RWPE2 (cell line): ENCODE results near the gene SPON1.

ENCODE experiments used
- ATAC-seq: fragments of 200-7000 bp; cut with Tn5 transposase; 3 replicates; pipeline ENCODE4 v1.9.1; 2021; ENCODE audit warnings: low read depth
- DNase-seq: peaks from one replicate; pipeline ENCODE4 v3.0.0-alpha.2; 2020; ENCODE audit warnings: low spot score
- H3K27ac ChIP-seq: fragments of 450-650 bp; 2 replicates; pipeline ENCODE4 v1.5.1; 2017; ENCODE audit warnings: mild to moderate bottlenecking; ENCODE audit not compliant: poor library complexity, severe bottlenecking
- H3K27me3 ChIP-seq: fragments of 250-450 bp; sonication (Bioruptor Pico); 2 replicates; pipeline ENCODE4 v1.5.1; 2021; ENCODE audit warnings: mild to moderate bottlenecking, moderate library complexity; ENCODE audit not compliant: insufficient read depth, poor library complexity, severe bottlenecking
- H3K36me3 ChIP-seq: fragments of 250-450 bp; sonication (Bioruptor Pico); 2 replicates; pipeline ENCODE4 v1.5.1; 2020; ENCODE audit warnings: low read depth, mild to moderate bottlenecking, moderate library complexity
- H3K4me1 ChIP-seq: fragments of 250-450 bp; sonication (Bioruptor Pico); 2 replicates; pipeline ENCODE4 v1.5.1; 2021; ENCODE audit warnings: mild to moderate bottlenecking, moderate library complexity; ENCODE audit not compliant: insufficient read depth, poor library complexity, severe bottlenecking
- H3K4me3 ChIP-seq: fragments of 250-450 bp; sonication (Bioruptor Pico); 2 replicates; pipeline ENCODE4 v1.5.1; 2021; ENCODE audit warnings: mild to moderate bottlenecking, moderate library complexity; ENCODE audit not compliant: severe bottlenecking
- H3K9me3 ChIP-seq: fragments of 250-450 bp; sonication (Bioruptor Pico); 2 replicates; pipeline ENCODE4 v1.5.1; 2021; ENCODE audit warnings: mild to moderate bottlenecking, moderate library complexity; ENCODE audit not compliant: severe bottlenecking
- TF ChIP-seq, protein P1 (sequence below): fragments of 450-650 bp; IDR thresholded peaks from one replicate; pipeline ENCODE4 v1.5.1; 2017; ENCODE audit warnings: mild to moderate bottlenecking, moderate library complexity; ENCODE audit not compliant: poor library complexity, severe bottlenecking

Gene SPON1

GRCh38 chr11:14242187-14242586, 279.7 kb downstream of the SPON1 start:
- H3K9me3 ChIP-seq, result no peaks in the 10 kb centered on the region
- H3K4me1 ChIP-seq, result no peaks in the 10 kb centered on the region
- no peak for DNase-seq
- ATAC-seq, result no peak
- H3K4me3 ChIP-seq, result no peak overlapping the region
- peaks cover 15% of the 10 kb centered on the region for H3K27me3 ChIP-seq
- no peaks in the 10 kb centered on the region for H3K36me3 ChIP-seq
- no peak overlapping the region for H3K27ac ChIP-seq
- TF ChIP-seq, protein P1, sequence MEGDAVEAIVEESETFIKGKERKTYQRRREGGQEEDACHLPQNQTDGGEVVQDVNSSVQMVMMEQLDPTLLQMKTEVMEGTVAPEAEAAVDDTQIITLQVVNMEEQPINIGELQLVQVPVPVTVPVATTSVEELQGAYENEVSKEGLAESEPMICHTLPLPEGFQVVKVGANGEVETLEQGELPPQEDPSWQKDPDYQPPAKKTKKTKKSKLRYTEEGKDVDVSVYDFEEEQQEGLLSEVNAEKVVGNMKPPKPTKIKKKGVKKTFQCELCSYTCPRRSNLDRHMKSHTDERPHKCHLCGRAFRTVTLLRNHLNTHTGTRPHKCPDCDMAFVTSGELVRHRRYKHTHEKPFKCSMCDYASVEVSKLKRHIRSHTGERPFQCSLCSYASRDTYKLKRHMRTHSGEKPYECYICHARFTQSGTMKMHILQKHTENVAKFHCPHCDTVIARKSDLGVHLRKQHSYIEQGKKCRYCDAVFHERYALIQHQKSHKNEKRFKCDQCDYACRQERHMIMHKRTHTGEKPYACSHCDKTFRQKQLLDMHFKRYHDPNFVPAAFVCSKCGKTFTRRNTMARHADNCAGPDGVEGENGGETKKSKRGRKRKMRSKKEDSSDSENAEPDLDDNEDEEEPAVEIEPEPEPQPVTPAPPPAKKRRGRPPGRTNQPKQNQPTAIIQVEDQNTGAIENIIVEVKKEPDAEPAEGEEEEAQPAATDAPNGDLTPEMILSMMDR, result no peak

DNA sequence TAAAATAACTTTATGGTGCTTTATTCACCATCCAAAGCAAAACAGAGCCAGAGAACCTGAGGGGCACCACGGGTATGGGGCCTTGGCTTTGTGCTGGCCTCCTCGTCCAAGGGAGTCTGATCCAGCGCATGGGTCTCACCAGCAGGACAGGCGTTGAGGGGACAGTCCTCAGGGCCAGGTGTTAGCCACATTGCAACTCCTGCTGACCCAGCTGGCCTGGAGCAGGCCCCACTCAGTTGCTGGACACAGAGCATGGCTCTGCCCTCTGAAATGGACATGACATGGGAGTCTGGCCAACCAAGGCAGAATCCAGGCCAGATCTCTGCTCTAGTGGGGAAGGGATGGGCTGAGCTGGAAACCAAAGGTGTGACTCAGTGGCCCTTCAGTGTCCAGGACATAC, 280.2 kb downstream of the SPON1 start:
- DNase-seq (no peak), ATAC-seq (no peak)
- Histone ChIP-seq H3K9me3 (no peaks in the 10 kb centered on the region), H3K27me3 (peaks cover 14% of the 10 kb centered on the region), H3K4me3 (no peak overlapping the region), H3K27ac (no peak overlapping the region), H3K36me3 (no peaks in the 10 kb centered on the region), H3K4me1 (no peaks in the 10 kb centered on the region)
- TF ChIP-seq, protein P1, result no peak

GRCh38 chr11:14244926-14245325, 282.4 kb downstream of the SPON1 start:
- Histone ChIP-seq H3K9me3 (no peaks in the 10 kb centered on the region), H3K4me1 (no peaks in the 10 kb centered on the region), H3K27ac (no peak overlapping the region), H3K36me3 (no peaks in the 10 kb centered on the region), H3K27me3 (no peaks in the 10 kb centered on the region), H3K4me3 (no peak overlapping the region)
- DNase-seq (no peak), ATAC-seq (no peak)
- TF ChIP-seq, protein P1, result no peak

DNA sequence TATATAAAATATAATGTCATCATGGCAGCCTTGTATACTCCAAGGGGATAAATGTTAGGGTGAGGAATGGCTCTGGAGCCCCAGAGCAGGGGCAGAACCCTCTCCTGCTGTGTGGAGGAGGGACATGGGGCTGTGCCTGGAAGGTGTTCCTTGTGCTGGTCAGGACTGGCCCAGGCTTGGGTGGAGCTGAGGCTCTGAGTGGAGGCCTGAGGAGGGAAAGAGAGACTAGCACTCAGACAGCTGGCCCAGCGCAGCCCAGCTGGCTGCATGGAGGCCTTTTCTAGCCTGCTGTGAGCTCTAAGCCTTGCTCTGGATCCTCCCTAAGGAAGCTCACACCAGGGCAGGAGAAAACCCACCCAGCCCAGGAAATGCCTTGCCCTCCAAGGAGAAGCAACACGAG, 282.9 kb downstream of the SPON1 start:
- no peaks in the 10 kb centered on the region for H3K4me1 ChIP-seq
- ATAC-seq (no peak), DNase-seq (no peak)
- no peak overlapping the region for H3K27ac ChIP-seq
- H3K4me3 ChIP-seq, result no peak overlapping the region
- no peaks in the 10 kb centered on the region for H3K27me3 ChIP-seq
- TF ChIP-seq, protein P1, result no peak
- no peaks in the 10 kb centered on the region for H3K36me3 ChIP-seq
- H3K9me3 ChIP-seq, result no peaks in the 10 kb centered on the region

DNA sequence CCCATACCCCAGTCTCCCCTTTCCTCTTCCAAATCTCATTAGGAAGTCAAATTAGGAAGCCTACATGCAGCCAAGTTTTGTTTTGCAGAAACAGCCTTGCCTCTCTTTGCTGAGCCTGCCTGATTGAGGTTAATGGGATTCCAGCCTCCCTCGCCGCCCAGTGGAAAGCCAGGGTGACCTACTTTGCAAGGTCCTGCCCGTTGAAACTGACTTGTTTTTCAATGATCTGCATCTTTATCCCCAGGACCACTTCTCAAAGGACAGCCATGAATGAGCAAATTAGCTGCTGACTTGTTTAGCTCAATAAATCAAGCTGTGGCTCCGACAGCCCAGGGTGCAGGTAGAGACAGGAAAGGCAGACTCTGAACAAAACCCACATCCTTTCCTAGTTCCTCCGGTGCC, 286.1 kb downstream of the SPON1 start:
- H3K27ac ChIP-seq, result no peak overlapping the region
- H3K4me1 ChIP-seq, result no peaks in the 10 kb centered on the region
- DNase-seq (no peak), ATAC-seq (no peak)
- H3K4me3 ChIP-seq, result no peak overlapping the region
- no peaks in the 10 kb centered on the region for H3K36me3 ChIP-seq
- no peaks in the 10 kb centered on the region for H3K9me3 ChIP-seq
- TF ChIP-seq, protein P1, result no peak
- no peaks in the 10 kb centered on the region for H3K27me3 ChIP-seq
